Suprapubic skin (tissue), 3 donors: Measurements from ENCODE around the gene IL17RB.

ENCODE experiments used
- CTCF ChIP-seq, 2 donors: fragments of 200-600 bp in 1 of 2; fragments of 450-650 bp in 1 of 2; sonication (generic) in 1 of 2; IDR thresholded peaks; one replicate each; pipeline ENCODE4 v1.5.1; 2016 to 2019; ENCODE audit warnings: antibody characterized with exemption in 2 of 2, mild to moderate bottlenecking in 1 of 2, moderate library complexity in 1 of 2
- POLR2AphosphoS5 ChIP-seq, 3 donors: sonication (generic); formaldehyde crosslinking; IDR thresholded peaks; one replicate each; pipeline ENCODE4 v1.6.1; 2017; ENCODE audit warnings: antibody characterized with exemption in 3 of 3

- TF ChIP-seq POLR2AphosphoS5 (IDR thresholded peaks at IDR 0.05) (no peak), CTCF (IDR thresholded peaks at IDR 0.05) (no peak)
Measured at GRCh38 chr3:53823956-53824657, 22.3 kb upstream of the IL17RB start.
